GM10248 (cell line): ENCODE measurements around the gene POLR3A.
"Not testable (repeated sequence)": the region's sequence is repeated elsewhere in the genome, so short reads cannot be mapped to it uniquely, and the experiment has no call there.

Source experiments
- CTCF ChIA-PET: fragments of 300-600 bp; sonication (Branson Sonifier 250); formaldehyde crosslinking; extraction: SDS; loops from one replicate; lab custom pipeline; 2021; ENCODE audit warnings: antibody characterized with exemption; lab: Yijun Ruan, JAX
- POLR2A ChIA-PET: fragments of 350-650 bp; sonication (Branson Sonifier 250); formaldehyde crosslinking; extraction: SDS; loops from one replicate; lab custom pipeline; 2020; ENCODE audit warnings: antibody characterized with exemption; lab: Yijun Ruan, JAX
- DNase-seq: peaks from one replicate; pipeline ENCODE4 v3.0.0; 2012; ENCODE audit errors: extremely low spot score
- TF ChIP-seq, protein P1 (sequence below): IDR thresholded peaks from 2 replicates; pipeline ENCODE4 v1.5.1; 2012; ENCODE audit warnings: mild to moderate bottlenecking, low read depth; ENCODE audit errors: extremely low read depth, missing control alignments, control extremely low read depth

The POLR3A gene

DNA sequence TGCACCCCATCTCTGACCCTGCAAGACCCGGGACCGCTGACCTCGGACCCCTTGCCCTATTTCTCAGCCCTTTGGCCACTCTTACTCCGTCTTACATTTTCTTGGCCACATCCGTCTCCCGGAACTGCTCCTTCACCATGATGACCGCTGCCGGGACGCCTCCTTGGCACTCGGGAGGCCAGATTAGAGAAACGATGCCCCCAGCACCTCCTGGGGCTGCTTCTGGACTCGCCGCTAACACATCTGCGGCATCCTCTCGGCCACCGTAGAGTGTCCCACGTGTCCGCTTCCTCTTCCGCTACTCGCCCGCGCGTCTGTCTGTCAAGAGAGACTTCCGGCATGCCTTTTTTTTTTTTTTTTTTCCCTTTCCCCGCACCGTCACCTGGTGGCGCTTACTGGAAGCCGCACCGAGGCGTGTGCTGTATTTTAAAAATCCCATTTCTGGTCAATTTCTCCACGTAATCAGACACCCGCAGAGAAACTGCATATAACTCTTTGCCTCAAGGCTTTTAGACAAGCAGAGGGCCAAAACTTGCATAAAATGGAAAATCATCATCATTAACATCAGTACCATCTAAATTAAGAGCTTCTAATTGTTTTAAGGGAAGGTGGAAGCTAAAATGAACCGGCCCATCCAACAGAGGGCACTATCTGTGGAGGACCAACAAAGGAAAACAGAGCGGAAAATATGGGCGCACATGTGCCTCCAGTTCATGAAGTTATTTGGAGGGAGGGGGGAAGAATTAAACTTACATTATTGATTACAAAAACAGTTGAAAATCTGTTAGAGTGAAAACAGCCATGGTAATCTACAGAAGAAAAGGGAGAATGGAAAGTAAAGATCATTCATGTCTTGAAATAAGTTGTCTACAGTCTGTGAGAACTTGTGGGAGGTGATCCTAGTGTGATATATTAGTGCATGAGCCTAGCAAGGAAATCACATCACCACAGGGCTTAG is at the start of gene POLR3A:
TSS of gene POLR3A (minus strand) at position 247 of the 958 bp plus-strand sequence. CDS start at position 139, 108 bp downstream.
- TF ChIP-seq, protein P1, sequence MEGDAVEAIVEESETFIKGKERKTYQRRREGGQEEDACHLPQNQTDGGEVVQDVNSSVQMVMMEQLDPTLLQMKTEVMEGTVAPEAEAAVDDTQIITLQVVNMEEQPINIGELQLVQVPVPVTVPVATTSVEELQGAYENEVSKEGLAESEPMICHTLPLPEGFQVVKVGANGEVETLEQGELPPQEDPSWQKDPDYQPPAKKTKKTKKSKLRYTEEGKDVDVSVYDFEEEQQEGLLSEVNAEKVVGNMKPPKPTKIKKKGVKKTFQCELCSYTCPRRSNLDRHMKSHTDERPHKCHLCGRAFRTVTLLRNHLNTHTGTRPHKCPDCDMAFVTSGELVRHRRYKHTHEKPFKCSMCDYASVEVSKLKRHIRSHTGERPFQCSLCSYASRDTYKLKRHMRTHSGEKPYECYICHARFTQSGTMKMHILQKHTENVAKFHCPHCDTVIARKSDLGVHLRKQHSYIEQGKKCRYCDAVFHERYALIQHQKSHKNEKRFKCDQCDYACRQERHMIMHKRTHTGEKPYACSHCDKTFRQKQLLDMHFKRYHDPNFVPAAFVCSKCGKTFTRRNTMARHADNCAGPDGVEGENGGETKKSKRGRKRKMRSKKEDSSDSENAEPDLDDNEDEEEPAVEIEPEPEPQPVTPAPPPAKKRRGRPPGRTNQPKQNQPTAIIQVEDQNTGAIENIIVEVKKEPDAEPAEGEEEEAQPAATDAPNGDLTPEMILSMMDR: peak; percentile 71
- peak; percentile 93 for DNase-seq
- ChIA-PET POLR2A (interaction anchor here (0.8 kb wide), 1 partner anchor 246 kb away, joined by 3 read pairs; no protein-coding TSS in a partner anchor), CTCF (interaction anchor here (0.8 to 2.0 kb wide), 7 partner anchors 10 to 1166 kb away, joined by 3 to 8 read pairs (median 4); no protein-coding TSS in a partner anchor)

DNA sequence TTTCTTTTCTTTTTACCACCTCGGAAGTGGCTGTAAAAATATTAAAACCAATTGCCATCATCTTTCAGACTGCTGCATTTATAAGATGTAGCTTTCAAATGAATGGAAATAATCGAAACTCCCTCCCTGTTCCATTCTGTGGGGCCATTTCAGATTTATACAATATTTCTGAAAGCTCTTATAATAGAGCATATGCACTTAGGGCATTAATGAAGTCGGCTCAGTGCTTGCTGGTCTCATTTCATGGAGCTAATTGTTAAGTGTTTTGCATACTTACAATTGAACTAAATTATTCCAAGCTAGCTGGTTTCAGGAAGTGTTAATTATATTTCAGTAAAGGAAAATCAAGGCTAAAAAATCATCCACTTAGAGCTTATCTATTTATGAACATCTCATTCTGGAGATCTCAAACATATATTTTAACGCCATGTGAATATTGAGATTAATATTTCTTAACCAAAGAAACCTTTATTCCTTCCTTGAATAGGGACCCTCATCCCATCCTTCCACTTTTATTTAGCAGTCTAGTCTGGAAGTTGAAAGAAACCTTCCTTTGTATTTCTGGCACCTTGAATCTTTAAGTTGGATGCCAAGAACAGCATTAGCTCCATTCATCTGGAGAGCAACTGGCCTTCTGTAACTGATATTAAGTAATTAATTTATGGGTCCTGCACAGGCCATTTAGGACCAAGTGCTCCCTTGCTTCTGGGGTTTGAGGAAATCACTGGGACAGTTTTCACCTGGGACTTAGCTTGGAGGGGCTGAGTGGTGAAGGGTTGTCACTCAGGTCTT is 49.4 kb upstream of the POLR3A start:
- ChIA-PET CTCF (interaction anchor here (1.0 kb wide), 1 partner anchor 9 kb away, joined by 3 read pairs; no protein-coding TSS in a partner anchor), POLR2A (no interaction called here)
- TF ChIP-seq, protein P1: no peak
- DNase-seq: no peak

GRCh38 chr10:78075806-78076205 is 46.5 kb upstream of the POLR3A start:
- CTCF ChIA-PET, POLR2A ChIA-PET, DNase-seq: not testable (repeated sequence)

DNA sequence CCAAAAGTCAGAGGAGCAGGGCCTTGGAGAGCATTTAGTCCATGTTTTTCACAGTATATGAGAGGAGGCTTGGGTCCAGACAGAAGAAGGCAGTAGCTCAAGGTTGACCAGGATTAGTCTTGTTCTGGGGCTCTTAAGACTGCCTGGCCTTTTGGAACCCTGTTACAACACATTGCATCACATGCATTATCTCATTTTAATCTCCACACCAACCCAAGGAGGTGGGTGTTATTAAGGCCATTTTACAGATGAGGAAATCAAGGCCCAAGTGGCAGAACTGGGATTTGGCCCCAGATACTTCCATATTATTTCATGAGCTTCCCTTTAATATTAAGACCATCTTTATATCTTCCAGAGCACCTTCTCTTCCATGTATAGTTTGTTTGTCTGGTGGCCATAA is 43.2 kb upstream of the POLR3A start:
- TF ChIP-seq, protein P1: no peak

DNA sequence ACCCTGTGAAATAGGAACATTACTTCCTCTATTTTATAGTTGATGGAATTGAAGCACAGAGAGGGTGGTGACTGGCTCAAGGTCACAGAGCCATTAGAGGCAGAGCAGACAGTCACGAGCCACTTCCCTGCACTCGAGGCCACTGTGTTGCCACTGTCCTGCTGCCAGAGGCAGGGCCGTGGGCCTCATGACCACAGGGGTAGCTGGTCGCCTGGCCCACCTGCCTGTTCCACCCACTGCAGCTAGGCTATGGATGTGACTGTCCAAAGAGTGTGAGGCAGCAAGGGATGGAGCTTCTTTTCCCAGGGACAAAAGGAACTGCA is 42.5 kb upstream of the POLR3A start:
- no peak for DNase-seq
- POLR2A ChIA-PET: no interaction called here
- CTCF ChIA-PET: interaction anchor here (0.7 kb wide), 1 partner anchor 9 kb away, joined by 3 read pairs; no protein-coding TSS in a partner anchor
- TF ChIP-seq, protein P1: no peak

More for the DNA sequence above, 43.2 kb upstream of the POLR3A start:
- ChIA-PET POLR2A (no interaction called here), CTCF (interaction anchor here (0.7 kb wide), 1 partner anchor 8 kb away, joined by 3 read pairs; no protein-coding TSS in a partner anchor)
- no peak for DNase-seq

- POLR2A ChIA-PET: no interaction called here
- CTCF ChIA-PET: no interaction called here
- no peak for DNase-seq
- TF ChIP-seq, protein P1: no peak
Measured at GRCh38 chr10:78071140-78071856, 42.0 kb upstream of the POLR3A start.
